OCI-LY7 (cell line): ENCODE results near the gene PLPP1.

Experiments used
- EZH2phosphoT487 ChIP-seq: fragments of 200-600 bp; sonication (generic); IDR thresholded peaks from 2 replicates; pipeline ENCODE4 v1.6.1; 2018; ENCODE audit warnings: low read depth, borderline replicate concordance, mild to moderate bottlenecking, mixed run types, antibody characterized with exemption, low read length, moderate library complexity, mixed read lengths
- TF ChIP-seq, protein P1 (sequence below): fragments of 200-600 bp; sonication (generic); conservative IDR thresholded peaks from 2 replicates; pipeline ENCODE4 v1.5.1; 2014; ENCODE audit warnings: mild to moderate bottlenecking, antibody characterized with exemption, low read length, moderate library complexity, mixed read lengths

DNA sequence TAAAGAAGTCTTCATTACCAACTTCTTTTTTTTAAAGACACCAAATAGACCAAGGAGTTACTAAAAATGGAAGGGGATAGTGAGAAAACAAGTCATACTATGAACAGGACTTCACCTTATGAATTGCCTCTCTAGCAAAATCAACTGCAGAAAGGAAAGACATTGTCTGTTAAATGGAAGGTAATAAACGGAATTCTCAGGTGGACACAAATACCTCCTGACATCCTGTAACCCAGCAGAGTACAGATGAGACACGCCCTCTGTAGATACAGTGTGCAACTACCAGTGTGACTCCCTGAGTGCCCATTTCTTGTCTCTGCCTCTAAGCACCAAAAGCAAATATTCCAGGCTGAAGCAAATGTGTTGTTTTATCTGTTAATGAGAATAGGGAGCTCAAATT is 12.2 kb upstream of the PLPP1 start:
- TF ChIP-seq, protein P1, sequence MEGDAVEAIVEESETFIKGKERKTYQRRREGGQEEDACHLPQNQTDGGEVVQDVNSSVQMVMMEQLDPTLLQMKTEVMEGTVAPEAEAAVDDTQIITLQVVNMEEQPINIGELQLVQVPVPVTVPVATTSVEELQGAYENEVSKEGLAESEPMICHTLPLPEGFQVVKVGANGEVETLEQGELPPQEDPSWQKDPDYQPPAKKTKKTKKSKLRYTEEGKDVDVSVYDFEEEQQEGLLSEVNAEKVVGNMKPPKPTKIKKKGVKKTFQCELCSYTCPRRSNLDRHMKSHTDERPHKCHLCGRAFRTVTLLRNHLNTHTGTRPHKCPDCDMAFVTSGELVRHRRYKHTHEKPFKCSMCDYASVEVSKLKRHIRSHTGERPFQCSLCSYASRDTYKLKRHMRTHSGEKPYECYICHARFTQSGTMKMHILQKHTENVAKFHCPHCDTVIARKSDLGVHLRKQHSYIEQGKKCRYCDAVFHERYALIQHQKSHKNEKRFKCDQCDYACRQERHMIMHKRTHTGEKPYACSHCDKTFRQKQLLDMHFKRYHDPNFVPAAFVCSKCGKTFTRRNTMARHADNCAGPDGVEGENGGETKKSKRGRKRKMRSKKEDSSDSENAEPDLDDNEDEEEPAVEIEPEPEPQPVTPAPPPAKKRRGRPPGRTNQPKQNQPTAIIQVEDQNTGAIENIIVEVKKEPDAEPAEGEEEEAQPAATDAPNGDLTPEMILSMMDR, result peak; percentile 52
- TF ChIP-seq EZH2phosphoT487, result no peak
